ENCODE data around the gene NDUFS8. TPM values are rescaled to one million over a fixed set of nuclear protein-coding genes. Genes with fewer than 3 reads are reported as not detected.
A peak's percentile ranks its signal among the peaks of the same experiment; 100 is the strongest.

Gene NDUFS8
- total and polyA plus RNA-seq, 10 of the 15 experiments (the other 5 are each of a cell fraction or from before 2014, with no cell fraction given): 17.6 to 308 (median 120) TPM

DNA sequence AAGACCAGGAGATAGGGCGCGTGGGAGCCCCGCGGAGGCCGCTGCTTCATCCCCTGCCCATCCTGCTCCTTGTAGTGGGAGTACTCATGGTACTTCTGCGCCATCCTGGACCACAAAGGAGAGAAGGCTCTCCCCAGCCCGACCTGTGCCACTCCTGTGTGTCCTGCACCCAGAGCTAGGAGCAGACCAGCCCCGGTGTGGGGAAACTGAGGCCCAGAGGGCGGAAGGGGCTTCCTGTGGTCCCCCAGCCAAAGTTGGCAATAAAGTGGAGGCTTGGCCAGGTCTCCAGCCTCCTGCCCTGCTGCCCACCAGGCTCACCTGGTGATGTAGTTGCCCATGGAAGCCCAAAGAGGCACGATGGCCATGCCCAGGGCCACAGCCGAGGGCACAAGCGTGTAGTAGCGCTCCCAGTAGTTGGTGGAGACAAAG, 31.3 kb upstream of the NDUFS8 start:
- POLR2A ChIA-PET: no interaction called here
- Histone ChIP-seq H3K36me3 (ENCODE audit: control insufficient read depth in 2 of 2, insufficient read depth in 2 of 2, low read length in 1 of 2) (no peaks in the 10 kb centered on the region; a peak in 1 of 4 replicates), H3K9me3 (replicated peaks; ENCODE audit: control insufficient read depth, insufficient read depth, low read length) (no peaks in the 10 kb centered on the region), H2AFZ (ENCODE audit: control insufficient read depth, low read depth, low read length) (no peak overlapping the region), H4K20me1 (ENCODE audit: control insufficient read depth, insufficient read depth) (no peaks in the 10 kb centered on the region), H3K27me3 (replicated peaks in 1 of 2; ENCODE audit: control insufficient read depth in 2 of 2, insufficient read depth in 2 of 2, low read length in 1 of 2) (no peaks in the 10 kb centered on the region), H3K4me3 (no peak overlapping the region), H3K79me2 (ENCODE audit: control insufficient read depth, insufficient read depth, low read length) (peaks cover 14% of the 10 kb centered on the region), H3K4me1 (ENCODE audit: control insufficient read depth, insufficient read depth, low read length) (peaks cover 38% of the 10 kb centered on the region), H3K9ac (ENCODE audit: control insufficient read depth, insufficient read depth, low read length) (no peak overlapping the region), H3K4me2 (ENCODE audit: control insufficient read depth, insufficient read depth) (no peak overlapping the region), H3K27ac (ENCODE audit: control insufficient read depth, insufficient read depth) (no peak overlapping the region)
- SMC1A ChIA-PET (ENCODE audit: uncharacterized antibody, unreplicated experiment): no interaction called here
- DNase-seq (ENCODE audit: low read depth, low spot score) (no peak), ATAC-seq (no peak), FAIRE-seq (no peak)
- CTCF ChIA-PET: no interaction called here
- intact Hi-C loops (cut with micrococcal nuclease; ENCODE audit: unreplicated experiment): no loop called here
- in situ Hi-C loops (cut with MboI): no loop called here
- RAD21 ChIA-PET (ENCODE audit: unreplicated experiment): no interaction called here
- WGBS (ENCODE audit: insufficient coverage, insufficient replicate concordance, low lambda C conversion rate, missing lambda C conversion rate): 89% methylated on average over 13 of the region's 13 CpGs
- TF ChIP-seq ZNF592 (IDR thresholded peaks at IDR 0.05) (no peak), SKIL (IDR thresholded peaks at IDR 0.05; ENCODE audit: low read depth, poor library complexity, severe bottlenecking) (no peak), RCOR1 (conservative IDR thresholded peaks at IDR 0.05; ENCODE audit: low read depth, low read length) (no peak), POLR2A (IDR thresholded peaks at IDR 0.05; ENCODE audit: low read depth, low read length) (peak; percentile 38; the same call in 1 of the 2 replicates)
- no TSS peak for BruUV-seq (replicated peaks)

Data from GM12878 (cell line).